GM19455 (cell line): ENCODE measurements around the gene RRP12.

Experiments
- ATAC-seq: cut with Tn5 transposase; IDR thresholded peaks from one replicate; pipeline ENCODE4 v1.9.1; 2021; ENCODE audit not compliant: unreplicated experiment

The RRP12 gene

GRCh38 chr10:97318772-97319651 is 82.1 kb downstream of the RRP12 start, which contains the start of gene FRAT1:
Gene FRAT1 (plus strand): TSS chr10:97319271. CDS start chr10:97319454, 183 bp downstream.
- peak; percentile 81 for ATAC-seq

- ATAC-seq: no peak
Measured at GRCh38 chr10:97314671-97315070, 86.5 kb downstream of the RRP12 start.

- no peak for ATAC-seq
Measured at GRCh38 chr10:97312897-97313296, 88.2 kb downstream of the RRP12 start.

GRCh38 chr10:97311111-97311626 is 90.0 kb downstream of the RRP12 start:
- no peak for ATAC-seq

GRCh38 chr10:97307866-97308780 is 93.0 kb downstream of the RRP12 start:
- no peak for ATAC-seq

- ATAC-seq: no peak
Measured at GRCh38 chr10:97307441-97307840, 93.7 kb downstream of the RRP12 start.
